ENCODE results near the gene NPFFR1. TPM values are rescaled to one million over a fixed set of nuclear protein-coding genes. Genes with fewer than 3 reads are reported as not detected.

NPFFR1 gene
- total and polyA plus RNA-seq, 2 experiments from 2014 or later: not detected

- H2AFZ ChIP-seq: no peak overlapping the region
- no peaks in the 10 kb centered on the region for H3K79me2 ChIP-seq
Observed at GRCh38 chr10:70331160-70331485, 47.3 kb upstream of the NPFFR1 start.

GRCh38 chr10:70330671-70331070 lies 46.9 kb upstream of the NPFFR1 start:
- Histone ChIP-seq H3K4me2 (no peak overlapping the region), H3K79me2 (no peaks in the 10 kb centered on the region), H3K27ac (no peak overlapping the region), H3K4me1 (ENCODE audit: insufficient read depth) (peaks cover 10% of the 10 kb centered on the region), H3K27me3 (no peaks in the 10 kb centered on the region), H3K36me3 (replicated peaks; ENCODE audit: insufficient read depth, low read depth) (no peaks in the 10 kb centered on the region), H3K4me3 (no peak overlapping the region), H3K9me2 (replicated peaks; ENCODE audit: insufficient read depth) (no peaks in the 10 kb centered on the region), H2AFZ (no peak overlapping the region), H4K20me1 (ENCODE audit: insufficient read depth, poor library complexity, severe bottlenecking) (no peaks in the 10 kb centered on the region), H3K9me3 (ENCODE audit: low read depth) (no peaks in the 10 kb centered on the region)
- 88% methylated on average over 9 of the region's 9 CpGs for WGBS (ENCODE audit: low lambda C conversion rate, missing lambda C conversion rate)
- DNase-seq (ENCODE audit: low spot score): no peak
- no peak for TF ChIP-seq CTCF (IDR thresholded peaks at IDR 0.05; ENCODE audit: poor library complexity)
- no peak for TF ChIP-seq EZH2phosphoT487 (IDR thresholded peaks at IDR 0.05; ENCODE audit: low read depth, severe bottlenecking, unreplicated experiment)
- no peak for TF ChIP-seq EZH2 (IDR thresholded peaks at IDR 0.05; ENCODE audit: borderline replicate concordance)

More at GRCh38 chr10:70331160-70331485, 47.3 kb upstream of the NPFFR1 start:
- no peak overlapping the region for H3K4me3 ChIP-seq
- H3K4me2 ChIP-seq: no peak overlapping the region
- no peaks in the 10 kb centered on the region for H3K9me3 ChIP-seq (ENCODE audit: low read depth)
- TF ChIP-seq EZH2phosphoT487 (IDR thresholded peaks at IDR 0.05; ENCODE audit: low read depth, severe bottlenecking, unreplicated experiment) (no peak), CTCF (IDR thresholded peaks at IDR 0.05; ENCODE audit: poor library complexity) (no peak), EZH2 (IDR thresholded peaks at IDR 0.05; ENCODE audit: borderline replicate concordance) (no peak)
- no peak for DNase-seq (ENCODE audit: low spot score)
- H3K4me1 ChIP-seq (ENCODE audit: insufficient read depth): peaks cover 6% of the 10 kb centered on the region
- WGBS (ENCODE audit: low lambda C conversion rate, missing lambda C conversion rate): 95% methylated on average over 2 of the region's 2 CpGs
- H3K27me3 ChIP-seq: no peaks in the 10 kb centered on the region
- no peaks in the 10 kb centered on the region for H3K36me3 ChIP-seq (replicated peaks; ENCODE audit: insufficient read depth, low read depth)
- no peaks in the 10 kb centered on the region for H3K9me2 ChIP-seq (replicated peaks; ENCODE audit: insufficient read depth)
- H4K20me1 ChIP-seq (ENCODE audit: insufficient read depth, poor library complexity, severe bottlenecking): no peaks in the 10 kb centered on the region
- no peak overlapping the region for H3K27ac ChIP-seq

- DNase-seq (ENCODE audit: low spot score): no peak
- no peaks in the 10 kb centered on the region for H3K79me2 ChIP-seq
- no peaks in the 10 kb centered on the region for H3K9me3 ChIP-seq (ENCODE audit: low read depth)
- H3K27me3 ChIP-seq: no peaks in the 10 kb centered on the region
- TF ChIP-seq CTCF (IDR thresholded peaks at IDR 0.05; ENCODE audit: poor library complexity) (no peak), EZH2 (IDR thresholded peaks at IDR 0.05; ENCODE audit: borderline replicate concordance) (no peak), EZH2phosphoT487 (IDR thresholded peaks at IDR 0.05; ENCODE audit: low read depth, severe bottlenecking, unreplicated experiment) (no peak)
- no peaks in the 10 kb centered on the region for H3K36me3 ChIP-seq (replicated peaks; ENCODE audit: insufficient read depth, low read depth)
- no peak overlapping the region for H3K4me2 ChIP-seq
- H3K4me3 ChIP-seq: no peak overlapping the region
- H3K9me2 ChIP-seq (replicated peaks; ENCODE audit: insufficient read depth): no peaks in the 10 kb centered on the region
- no peaks in the 10 kb centered on the region for H4K20me1 ChIP-seq (ENCODE audit: insufficient read depth, poor library complexity, severe bottlenecking)
- 90% methylated on average over 4 of the region's 4 CpGs for WGBS (ENCODE audit: low lambda C conversion rate, missing lambda C conversion rate)
- H3K27ac ChIP-seq: no peak overlapping the region
- no peak overlapping the region for H2AFZ ChIP-seq
- H3K4me1 ChIP-seq (ENCODE audit: insufficient read depth): peaks cover 14% of the 10 kb centered on the region
Observed at GRCh38 chr10:70328967-70329366, 45.2 kb upstream of the NPFFR1 start.

- 95% methylated on average over 4 of the region's 4 CpGs for WGBS (ENCODE audit: low lambda C conversion rate, missing lambda C conversion rate)
- no peaks in the 10 kb centered on the region for H4K20me1 ChIP-seq (ENCODE audit: insufficient read depth, poor library complexity, severe bottlenecking)
- H2AFZ ChIP-seq: no peak overlapping the region
- no peaks in the 10 kb centered on the region for H3K79me2 ChIP-seq
- H3K4me3 ChIP-seq: no peak overlapping the region
- H3K36me3 ChIP-seq (replicated peaks; ENCODE audit: insufficient read depth, low read depth): no peaks in the 10 kb centered on the region
- H3K4me1 ChIP-seq (ENCODE audit: insufficient read depth): peaks cover 14% of the 10 kb centered on the region
- TF ChIP-seq EZH2phosphoT487 (IDR thresholded peaks at IDR 0.05; ENCODE audit: low read depth, severe bottlenecking, unreplicated experiment): no peak
- TF ChIP-seq CTCF (IDR thresholded peaks at IDR 0.05; ENCODE audit: poor library complexity): no peak
- no peak for TF ChIP-seq EZH2 (IDR thresholded peaks at IDR 0.05; ENCODE audit: borderline replicate concordance)
- DNase-seq (ENCODE audit: low spot score): no peak
- no peaks in the 10 kb centered on the region for H3K9me2 ChIP-seq (replicated peaks; ENCODE audit: insufficient read depth)
- no peaks in the 10 kb centered on the region for H3K9me3 ChIP-seq (ENCODE audit: low read depth)
- H3K27me3 ChIP-seq: no peaks in the 10 kb centered on the region
- no peak overlapping the region for H3K4me2 ChIP-seq
- no peak overlapping the region for H3K27ac ChIP-seq
Observed at GRCh38 chr10:70328018-70328417, 44.2 kb upstream of the NPFFR1 start.
